Measurements from ENCODE around the gene DLX1. TPM values are rescaled to one million over a fixed set of nuclear protein-coding genes. Genes with fewer than 3 reads are reported as not detected.

The DLX1 gene
- total and polyA plus RNA-seq, 9 of the 15 experiments (the other 6 are each of a cell fraction or from before 2014, with no cell fraction given), result 1.9 to 26.2 (median 9.6) TPM

GRCh38 chr2:172100080-172100934 lies 15.0 kb downstream of the DLX1 start (continued):
- TF ChIP-seq RBFOX2 (IDR thresholded peaks at IDR 0.05; ENCODE audit: low read depth, low read length), result peak; percentile 67
- TF ChIP-seq, protein P1, sequence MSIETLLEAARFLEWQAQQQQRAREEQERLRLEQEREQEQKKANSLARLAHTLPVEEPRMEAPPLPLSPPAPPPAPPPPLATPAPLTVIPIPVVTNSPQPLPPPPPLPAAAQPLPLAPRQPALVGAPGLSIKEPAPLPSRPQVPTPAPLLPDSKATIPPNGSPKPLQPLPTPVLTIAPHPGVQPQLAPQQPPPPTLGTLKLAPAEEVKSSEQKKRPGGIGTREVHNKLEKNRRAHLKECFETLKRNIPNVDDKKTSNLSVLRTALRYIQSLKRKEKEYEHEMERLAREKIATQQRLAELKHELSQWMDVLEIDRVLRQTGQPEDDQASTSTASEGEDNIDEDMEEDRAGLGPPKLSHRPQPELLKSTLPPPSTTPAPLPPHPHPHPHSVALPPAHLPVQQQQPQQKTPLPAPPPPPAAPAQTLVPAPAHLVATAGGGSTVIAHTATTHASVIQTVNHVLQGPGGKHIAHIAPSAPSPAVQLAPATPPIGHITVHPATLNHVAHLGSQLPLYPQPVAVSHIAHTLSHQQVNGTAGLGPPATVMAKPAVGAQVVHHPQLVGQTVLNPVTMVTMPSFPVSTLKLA (conservative IDR thresholded peaks at IDR 0.05), result no peak

DNA sequence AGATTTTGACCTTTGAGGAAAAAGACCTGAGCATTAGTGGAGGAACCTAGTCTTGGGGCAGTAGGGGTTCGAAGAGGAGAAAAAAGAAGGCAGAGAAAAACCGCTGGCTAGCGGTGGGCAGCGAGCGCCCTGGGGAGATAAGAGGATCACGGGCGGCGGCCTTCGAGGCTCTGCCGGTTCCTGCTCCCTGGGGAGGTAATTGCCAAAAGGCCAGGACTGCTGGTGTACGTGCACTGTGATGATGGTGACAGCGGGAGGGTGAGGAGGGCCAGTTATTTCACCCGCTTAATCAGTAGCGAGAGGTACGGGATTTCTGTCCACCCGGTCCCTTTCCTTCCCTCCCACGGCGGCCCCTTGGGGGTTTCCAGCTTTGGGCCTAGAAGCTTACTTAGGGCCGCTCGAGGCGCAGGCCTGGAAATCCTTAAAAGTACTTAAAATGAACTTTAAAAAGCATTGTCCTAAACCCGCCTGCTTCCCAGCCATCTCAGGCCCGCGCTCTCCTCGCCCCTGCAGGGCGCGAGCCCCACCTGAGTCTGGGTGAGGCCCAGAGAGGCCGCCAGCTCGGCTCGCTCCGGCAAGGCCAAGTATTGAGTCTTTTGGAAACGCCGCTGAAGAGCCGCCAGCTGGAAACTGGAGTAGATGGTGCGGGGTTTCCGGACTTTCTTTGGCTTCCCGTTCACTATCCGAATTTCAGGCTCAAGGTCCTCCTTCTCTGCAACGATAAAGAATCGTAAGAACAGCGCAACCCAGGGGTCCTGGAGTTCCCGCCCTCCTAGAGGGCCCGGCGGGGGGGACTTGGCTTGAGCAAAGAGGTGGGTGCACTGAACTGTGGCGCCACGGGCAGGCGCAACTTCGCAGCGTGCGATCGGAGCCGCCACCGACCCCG lies 15.9 kb downstream of the DLX1 start:
- 96% methylated on average over 53 of the region's 54 CpGs for WGBS (ENCODE audit: insufficient coverage, low coverage, missing lambda C conversion rate)
- in situ Hi-C loops (cut with MboI), result loop anchor here (25.0 kb wide), 1 partner anchor 1139 kb away; no protein-coding TSS in a partner anchor
- Histone ChIP-seq H3K27me3 (ENCODE audit: control insufficient read depth in 2 of 2, insufficient read depth in 2 of 2, low read length in 2 of 2) (no peaks in the 10 kb centered on the region; a peak in 1 of 5 replicates), H3K79me2 (ENCODE audit: control insufficient read depth, insufficient read depth, low read length) (no peaks in the 10 kb centered on the region), H3K36me3 (ENCODE audit: control insufficient read depth, insufficient read depth, low read length) (no peaks in the 10 kb centered on the region), H3K9ac (ENCODE audit: insufficient read depth in 1 of 2, low read depth in 2 of 2, low read length in 2 of 2) (peak overlapping the region in 1 of 2 experiments; percentile 92; a peak in 1 of 4 replicates), H3K4me3 (peak overlapping the region; percentile 63), H3K9me1 (ENCODE audit: control insufficient read depth, insufficient read depth, low read length) (no peaks in the 10 kb centered on the region), H2AFZ (ENCODE audit: low read depth, low read length) (peak overlapping the region; percentile 99; the same call in 1 of the 2 replicates), H3K9me3 (replicated peaks; ENCODE audit: control insufficient read depth, insufficient read depth, low read depth, low read length) (no peaks in the 10 kb centered on the region), H3K4me1 (replicated peaks in 1 of 2; ENCODE audit: control insufficient read depth in 2 of 2, insufficient read depth in 2 of 2, low read length in 2 of 2) (peaks cover 23 to 68% of the 10 kb centered on the region in 2 experiments), H3K4me2 (ENCODE audit: insufficient read depth, low read length) (peak overlapping the region; percentile 96; the same call in 1 of the 2 replicates), H4K20me1 (replicated peaks; ENCODE audit: control insufficient read depth, insufficient read depth, low read length) (no peaks in the 10 kb centered on the region), H3K27ac (ENCODE audit: extremely low read depth, low read depth, low read length) (no peak overlapping the region)
- ChIA-PET POLR2A (interaction anchor here (1.7 kb wide), 1 partner anchor 16 kb away, joined by 6 read pairs; the partner anchor contains the start of gene DLX1), CTCF (ENCODE audit: low intra/inter-chr PET ratio) (interaction anchor here (4.4 to 5.8 kb wide), 2 partner anchors 289 to 395 kb away, joined by 42 to 74 read pairs; no protein-coding TSS in a partner anchor)
- ATAC-seq, result no peak
- FAIRE-seq, result no peak
- no TSS peak for BruUV-seq (replicated peaks)
- peak; percentile 6; the same call in 1 of the 2 replicates for TF ChIP-seq NR1H2 (CRISPR knock-in tag; IDR thresholded peaks at IDR 0.05)
- no peak for TF ChIP-seq STAT5A (IDR thresholded peaks at IDR 0.05; ENCODE audit: borderline replicate concordance, low read length)
- TF ChIP-seq POLR2G (IDR thresholded peaks at IDR 0.05; ENCODE audit: low read depth, low read length), result peak; percentile 51; the same call in 1 of the 2 replicates
- peak; percentile 94 for TF ChIP-seq ZBTB33 (CRISPR knock-in tag; IDR thresholded peaks at IDR 0.05)
- no peak for TF ChIP-seq ELF2 (CRISPR knock-in tag; IDR thresholded peaks at IDR 0.05)
- TF ChIP-seq RBFOX2 (IDR thresholded peaks at IDR 0.05; ENCODE audit: low read depth, low read length), result peak; percentile 3; the same call in 1 of the 2 replicates
- peak in 1 of 4 experiments; percentile 3 for DNase-seq (ENCODE audit: extremely low read depth in 1 of 4, low spot score in 3 of 4)
- intact Hi-C loops (cut with micrococcal nuclease), result loop anchor here (10.0 kb wide), 1 partner anchor 176 kb away; the partner anchor contains the start of gene HAT1

Measured in K562 (cell line).